GM21528 (cell line): ENCODE measurements around the gene CD93.

Source experiments
- ATAC-seq: cut with Tn5 transposase; IDR thresholded peaks from one replicate; pipeline ENCODE4 v1.9.1; 2021; ENCODE audit warnings: mild to moderate bottlenecking, moderate library complexity; ENCODE audit not compliant: unreplicated experiment, low FRiP score

Gene CD93

GRCh38 chr20:23101696-23102406 is 15.7 kb upstream of the CD93 start:
- no peak for ATAC-seq

GRCh38 chr20:23100720-23101107 is 14.6 kb upstream of the CD93 start:
- ATAC-seq: no peak

GRCh38 chr20:23099791-23100719 is 13.9 kb upstream of the CD93 start:
- ATAC-seq: no peak

- no peak for ATAC-seq
Observed at GRCh38 chr20:23097636-23098580, 11.8 kb upstream of the CD93 start.

GRCh38 chr20:23096986-23097520 is 10.9 kb upstream of the CD93 start:
- no peak for ATAC-seq

GRCh38 chr20:23096097-23096496 is 10.0 kb upstream of the CD93 start:
- ATAC-seq: no peak

GRCh38 chr20:23095499-23095898 is 9.4 kb upstream of the CD93 start:
- no peak for ATAC-seq

- no peak for ATAC-seq
Observed at GRCh38 chr20:23094927-23095326, 8.8 kb upstream of the CD93 start.

- ATAC-seq: no peak
Observed at GRCh38 chr20:23094213-23094896, 8.2 kb upstream of the CD93 start.

- no peak for ATAC-seq
Observed at GRCh38 chr20:23093613-23094012, 7.5 kb upstream of the CD93 start.

- ATAC-seq: no peak
Observed at GRCh38 chr20:23092861-23093495, 6.9 kb upstream of the CD93 start.

GRCh38 chr20:23092384-23092756 is 6.2 kb upstream of the CD93 start:
- no peak for ATAC-seq

- ATAC-seq: no peak
Observed at GRCh38 chr20:23091721-23092383, 5.7 kb upstream of the CD93 start.

GRCh38 chr20:23090878-23091277 is 4.8 kb upstream of the CD93 start:
- no peak for ATAC-seq

GRCh38 chr20:23090147-23090546 is 4.0 kb upstream of the CD93 start:
- ATAC-seq: no peak

- no peak for ATAC-seq
Observed at GRCh38 chr20:23088866-23089265, 2.7 kb upstream of the CD93 start.

GRCh38 chr20:23087587-23088251 is 1.6 kb upstream of the CD93 start:
- ATAC-seq: no peak

GRCh38 chr20:23086931-23087411 is 847 bp upstream of the CD93 start:
- no peak for ATAC-seq
